GM12892 (cell line): ENCODE data around the gene SSR4.

ENCODE experiments used
- POLR2A ChIP-seq: IDR thresholded peaks from 2 replicates; pipeline ENCODE4 v1.6.1; 2011; ENCODE audit warnings: low read depth, low read length, control low read depth
- POLR2AphosphoS5 ChIP-seq: IDR thresholded peaks from 2 replicates; pipeline ENCODE4 v1.6.1; 2011; ENCODE audit warnings: low read depth, low read length, control low read depth
- TAF1 ChIP-seq: IDR thresholded peaks from 2 replicates; pipeline ENCODE4 v1.6.1; 2011; ENCODE audit warnings: low read depth, mild to moderate bottlenecking, control low read depth, low read length, borderline replicate concordance

GRCh38 chrX:153828308-153828707 lies 33.8 kb downstream of the SSR4 start:
- no peak for TF ChIP-seq POLR2A
- no peak for TF ChIP-seq TAF1
- no peak for TF ChIP-seq POLR2AphosphoS5
